Panc1 (cell line): Measurements from ENCODE around the gene SYT5.

Source experiments
- CTCF ChIP-seq: fragments of 450-650 bp; IDR thresholded peaks from 2 replicates; pipeline ENCODE4 v1.5.1; 2017; ENCODE audit warnings: mild to moderate bottlenecking
- POLR2AphosphoS5 ChIP-seq: IDR thresholded peaks from 2 replicates; pipeline ENCODE4 v1.6.1; 2012; ENCODE audit warnings: mild to moderate bottlenecking, low read depth, low read length, moderate library complexity
- REST ChIP-seq, 2 experiments: IDR thresholded peaks; 2 replicates each; pipeline ENCODE4 v1.6.1; 2011 to 2012; ENCODE audit warnings: low read depth in 2 of 2, control low read depth in 1 of 2, low read length in 1 of 2, mild to moderate bottlenecking in 1 of 2, moderate library complexity in 1 of 2; ENCODE audit not compliant: insufficient read depth in 1 of 2
- SIN3A ChIP-seq: IDR thresholded peaks from 2 replicates; pipeline ENCODE4 v1.6.1; 2012; ENCODE audit warnings: low read depth, mild to moderate bottlenecking, low read length, moderate library complexity, borderline replicate concordance; ENCODE audit not compliant: insufficient read depth
- TCF7L2 ChIP-seq: IDR thresholded peaks from 2 replicates; pipeline ENCODE4 v1.6.1; 2011; ENCODE audit warnings: mild to moderate bottlenecking, low read depth, low read length, inconsistent platforms

GRCh38 chr19:55178781-55179599 is 1.1 kb downstream of the SYT5 start:
- no peak for TF ChIP-seq CTCF
- TF ChIP-seq POLR2AphosphoS5 = no peak
- 0 out of 4 replicates have a peak, but pooled peaks of 1 of the 2 experiments have one; percentile 23 for TF ChIP-seq REST (IDR thresholded peaks at IDR 0.05; ENCODE audit: insufficient read depth in 1 of 2, low read depth in 2 of 2, low read length in 1 of 2)
- TF ChIP-seq SIN3A = 0 out of 2 replicates have a peak, but pooled peaks have one; percentile 44
- TF ChIP-seq TCF7L2 = no peak
